ENCODE measurements around the gene INTS12.
A peak's percentile ranks its signal among the peaks of the same experiment; 100 is the strongest.

INTS12 gene

DNA sequence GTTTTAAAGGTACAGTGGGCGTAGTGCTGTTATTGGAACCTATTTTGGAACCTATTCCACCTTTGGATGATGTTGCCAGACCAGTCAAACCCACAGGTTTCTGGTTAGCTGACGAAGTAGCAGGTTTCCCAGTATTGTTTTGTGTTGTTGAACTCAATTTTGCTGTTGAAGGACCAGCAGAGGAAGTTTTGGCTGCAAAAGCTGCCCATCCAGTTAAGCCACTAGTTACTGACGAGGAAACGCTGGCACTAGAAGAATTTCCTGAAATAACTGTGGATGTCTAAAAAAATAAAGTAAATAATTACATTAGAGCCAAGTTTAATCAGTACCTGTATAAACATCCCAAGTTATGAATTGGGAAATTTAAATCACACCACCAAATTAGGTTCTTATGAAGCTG is 25.5 kb downstream of the INTS12 start:
- no peak for DNase-seq (ENCODE audit: low read depth, low spot score)

DNA sequence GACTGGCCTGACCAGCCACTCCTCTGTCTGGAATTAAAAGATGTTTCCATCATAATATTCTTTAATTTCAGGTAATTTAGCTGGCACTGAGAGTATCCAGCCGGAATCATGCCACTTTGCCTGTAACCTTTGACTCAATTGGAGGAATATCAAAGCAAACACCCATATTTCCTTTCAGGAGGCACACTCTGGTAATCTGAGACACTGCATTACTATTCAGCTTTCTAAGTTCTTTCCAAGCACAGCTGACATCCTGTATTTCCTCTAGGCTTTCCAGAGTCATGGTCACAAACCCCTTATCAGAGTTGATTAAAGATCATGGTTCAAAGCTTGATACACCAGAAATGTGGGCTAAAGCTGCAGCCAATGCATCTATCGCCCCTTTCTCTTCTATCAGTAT is 29.3 kb downstream of the INTS12 start:
- DNase-seq (ENCODE audit: low read depth, low spot score): no peak

DNA sequence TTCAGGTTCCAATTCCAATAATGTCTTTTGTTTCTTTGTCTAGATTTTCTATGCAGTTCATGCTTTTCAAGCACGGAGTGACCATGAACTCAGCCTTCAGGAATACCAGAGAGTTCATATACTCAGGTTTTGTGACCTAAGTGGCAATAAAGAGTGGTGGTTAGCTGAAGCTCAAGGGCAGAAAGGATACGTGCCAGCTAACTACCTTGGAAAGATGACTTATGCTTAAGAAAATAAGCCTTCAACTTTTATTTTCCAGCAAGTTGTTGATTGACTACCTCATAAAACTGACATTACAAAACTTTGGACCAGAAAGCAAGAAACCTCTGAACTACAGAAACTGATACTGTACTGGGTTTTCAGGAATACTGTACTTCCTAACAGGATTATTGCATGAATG is 30.8 kb downstream of the INTS12 start:
- no peak for DNase-seq (ENCODE audit: low read depth, low spot score)

DNA sequence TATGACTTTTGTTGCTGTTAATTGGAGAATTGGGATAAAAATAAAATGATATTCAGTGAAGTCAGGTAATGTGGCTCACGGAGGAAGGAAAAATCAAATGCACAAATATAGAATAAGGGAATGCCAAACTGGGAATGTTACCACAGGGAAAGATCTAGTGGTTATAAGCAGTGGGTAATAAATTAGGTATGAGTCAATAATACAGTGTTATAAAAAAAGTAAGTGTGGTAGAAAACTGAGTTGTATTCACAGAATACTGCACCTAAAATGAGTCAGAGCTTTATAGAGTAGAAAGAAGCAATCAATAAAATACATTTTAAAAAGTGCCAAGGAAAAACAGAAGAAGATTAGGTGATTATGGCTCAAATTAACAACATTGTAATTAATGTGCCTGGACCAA is 34.5 kb downstream of the INTS12 start:
- DNase-seq (ENCODE audit: low read depth, low spot score): no peak

DNA sequence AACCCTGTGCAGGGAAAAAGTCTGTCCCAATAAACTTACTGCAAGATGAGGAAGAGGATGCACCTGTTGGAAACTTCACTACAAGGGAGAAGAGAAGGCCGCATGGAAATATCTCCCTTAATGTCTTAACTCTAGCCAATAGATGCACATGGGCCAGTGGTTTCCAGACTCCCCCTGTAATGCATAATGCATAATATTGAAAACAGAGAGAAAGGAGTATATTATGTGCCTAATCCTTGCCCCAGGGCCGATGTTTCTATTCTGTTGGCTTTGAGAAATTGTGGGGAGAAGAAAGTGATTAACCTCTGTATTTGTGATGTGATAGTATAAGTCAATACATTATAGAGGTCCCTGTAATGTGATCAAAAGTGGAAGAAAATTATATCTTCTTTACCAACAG is 37.2 kb downstream of the INTS12 start:
- no peak for DNase-seq (ENCODE audit: low read depth, low spot score)

DNA sequence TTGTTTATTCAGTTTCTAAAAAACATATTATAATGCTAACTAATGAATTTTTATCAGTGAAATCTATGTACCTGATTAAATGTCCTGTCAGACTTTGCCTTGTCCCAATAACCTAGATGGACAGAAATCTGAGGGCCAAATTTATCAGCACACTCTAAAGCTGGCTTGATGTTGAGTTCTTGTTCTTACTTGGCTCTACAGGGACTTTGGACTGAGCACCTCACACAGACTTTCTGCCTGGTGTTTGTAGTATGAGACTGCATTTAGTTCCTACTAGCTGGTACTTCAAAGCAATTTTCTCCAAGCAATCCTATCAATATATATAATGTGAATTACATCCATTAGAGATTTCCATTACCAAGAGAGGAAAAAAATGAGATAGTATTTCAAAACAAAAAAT is 37.8 kb downstream of the INTS12 start:
- no peak for DNase-seq (ENCODE audit: low read depth, low spot score)

DNA sequence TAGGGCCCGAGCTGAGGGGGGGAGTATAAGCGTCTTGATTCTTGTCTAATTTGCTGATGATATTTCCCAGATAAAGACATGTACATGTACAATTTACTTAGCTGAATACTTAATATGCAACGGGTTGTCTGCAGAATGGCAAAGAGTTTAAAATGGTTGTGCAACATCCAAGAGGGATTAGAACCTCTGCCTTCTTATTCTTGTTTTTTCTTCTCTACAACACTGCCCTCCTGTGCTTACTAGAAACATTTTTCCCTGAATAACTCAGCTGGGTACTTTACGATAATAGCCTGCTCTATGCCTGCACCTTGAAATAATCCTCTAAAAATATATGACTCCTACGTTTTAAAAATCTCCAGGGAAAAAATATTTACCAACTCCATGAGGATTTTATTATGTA is 41.8 kb downstream of the INTS12 start:
- DNase-seq (ENCODE audit: low read depth, low spot score): no peak

DNA sequence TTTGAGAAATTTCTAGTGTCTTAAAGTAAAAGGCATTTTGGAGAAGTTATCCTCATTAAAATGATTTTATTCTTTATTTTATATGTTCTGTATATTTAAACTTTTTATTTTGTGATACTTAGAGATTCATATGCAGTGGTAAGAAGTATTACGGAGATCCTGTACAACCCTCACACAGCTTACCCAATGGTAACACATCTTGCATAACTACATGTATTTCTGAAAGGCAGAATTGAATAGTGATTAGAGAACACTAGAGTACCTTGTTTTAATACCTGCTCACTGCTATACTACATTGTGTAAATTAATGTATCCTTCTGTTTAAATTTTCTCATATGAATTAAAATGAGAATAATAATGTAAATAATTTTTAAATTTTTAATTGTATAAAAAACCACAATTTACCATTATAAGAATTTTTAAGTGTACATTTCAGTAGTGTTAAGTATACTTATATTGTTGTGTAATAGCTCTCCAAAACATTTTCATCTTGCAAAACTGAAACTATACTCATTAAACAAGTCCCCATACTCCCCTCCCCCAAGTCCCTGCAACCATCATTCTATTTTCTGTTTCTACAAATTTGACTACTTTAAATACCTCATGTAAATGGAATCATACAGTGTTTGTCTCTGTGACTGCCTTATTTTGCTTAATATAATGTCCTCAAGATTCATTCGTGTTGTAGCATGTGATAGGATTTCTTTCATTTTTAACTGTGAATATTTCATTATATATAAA is 45.4 kb downstream of the INTS12 start:
- DNase-seq (ENCODE audit: low read depth, low spot score): no peak

DNA sequence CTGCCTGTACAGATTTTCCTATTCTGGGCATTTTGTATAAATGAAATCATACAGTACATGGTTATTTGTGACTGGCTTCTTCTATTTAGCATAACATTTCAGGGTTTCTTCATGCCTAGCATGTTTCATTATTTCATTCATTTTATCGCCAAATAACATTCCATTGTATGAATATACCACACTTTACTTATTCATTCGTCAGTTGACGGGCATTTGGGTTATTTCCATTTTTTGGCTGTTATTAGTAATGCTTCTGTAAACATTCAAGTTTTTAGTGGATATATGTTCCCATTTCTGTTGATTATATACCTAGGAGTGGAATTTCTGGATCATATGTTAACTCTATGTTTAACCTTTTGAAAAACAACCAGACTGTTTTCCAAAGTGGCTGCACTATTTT is 47.5 kb downstream of the INTS12 start:
- no peak for DNase-seq (ENCODE audit: low read depth, low spot score)

DNA sequence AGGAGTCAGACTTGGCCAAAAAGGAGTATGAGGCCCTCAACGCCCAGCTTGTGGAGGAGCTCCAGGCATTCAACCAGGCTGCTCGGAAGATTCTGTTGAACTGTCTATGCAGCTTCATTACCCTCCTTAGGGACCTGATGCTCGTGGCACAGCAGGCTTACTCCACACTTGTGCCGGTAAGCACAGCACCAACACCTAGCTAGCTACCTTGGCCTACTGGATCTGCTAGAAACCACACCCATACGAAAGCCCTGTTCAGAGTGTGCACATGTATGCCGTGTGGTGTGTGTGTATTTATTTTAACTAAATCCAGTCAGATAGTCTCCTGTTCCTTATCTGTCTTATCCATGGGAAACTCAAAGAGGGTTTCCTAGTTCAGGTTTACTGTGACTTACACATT is 49.3 kb downstream of the INTS12 start:
- no peak for DNase-seq (ENCODE audit: low read depth, low spot score)

DNA sequence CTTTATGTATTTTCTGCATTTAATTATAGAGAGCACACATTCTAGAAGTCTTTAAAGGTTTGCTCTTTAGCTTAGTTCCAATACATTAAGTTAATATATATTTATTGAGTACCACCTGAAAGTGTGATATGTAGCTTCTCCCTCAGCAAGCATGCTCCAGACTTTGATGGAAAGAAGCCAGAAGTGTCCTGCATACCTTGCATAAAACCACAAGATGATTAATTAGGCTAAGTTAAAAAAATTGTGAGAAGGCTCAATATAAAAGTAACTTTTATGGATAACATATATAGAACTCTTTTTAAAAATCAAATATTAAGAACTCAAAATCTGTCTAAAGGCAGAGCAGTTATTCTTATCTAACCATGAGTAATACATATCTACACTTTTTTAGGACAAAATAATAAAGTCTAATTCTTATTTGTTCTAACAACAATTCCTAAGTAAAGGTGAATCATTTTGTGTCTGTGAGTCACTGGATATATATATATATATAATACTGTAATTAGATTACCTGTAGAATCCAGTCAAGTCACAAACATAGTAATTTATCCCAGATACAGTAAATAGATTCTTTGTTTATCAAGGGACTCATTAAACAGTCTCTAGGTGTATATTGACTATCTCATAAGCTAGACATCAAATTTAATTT is 51.2 kb downstream of the INTS12 start:
- DNase-seq (ENCODE audit: low read depth, low spot score): no peak

DNA sequence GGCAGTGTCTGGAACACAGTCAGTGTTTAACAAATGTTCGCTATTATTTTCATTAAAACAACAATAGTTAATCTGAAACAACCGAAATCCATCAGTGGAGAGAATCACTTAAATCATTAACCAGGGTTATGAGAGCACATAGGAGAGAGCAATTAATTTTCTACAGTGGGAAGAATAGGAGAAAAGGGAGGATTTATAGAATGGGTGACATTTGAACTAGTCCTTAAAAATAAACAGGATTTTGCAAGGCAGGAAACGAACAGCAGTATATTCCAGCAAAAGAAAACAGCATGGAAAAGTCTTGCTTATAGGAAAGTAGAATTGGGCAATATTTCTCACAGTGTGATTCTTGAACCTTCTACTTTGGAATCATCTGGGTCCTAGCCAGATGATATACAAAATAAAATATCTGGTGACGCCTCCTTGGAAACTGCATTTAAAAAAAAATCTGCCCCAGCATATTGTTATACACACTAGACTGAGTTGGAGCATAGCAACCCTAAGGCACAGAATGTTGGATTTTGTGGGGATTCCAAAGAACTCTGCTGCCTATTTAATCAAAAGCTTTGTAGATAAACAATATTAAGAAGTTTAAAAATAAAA is 56.1 kb downstream of the INTS12 start:
- peak; percentile 10 for DNase-seq (ENCODE audit: low read depth, low spot score)

DNA sequence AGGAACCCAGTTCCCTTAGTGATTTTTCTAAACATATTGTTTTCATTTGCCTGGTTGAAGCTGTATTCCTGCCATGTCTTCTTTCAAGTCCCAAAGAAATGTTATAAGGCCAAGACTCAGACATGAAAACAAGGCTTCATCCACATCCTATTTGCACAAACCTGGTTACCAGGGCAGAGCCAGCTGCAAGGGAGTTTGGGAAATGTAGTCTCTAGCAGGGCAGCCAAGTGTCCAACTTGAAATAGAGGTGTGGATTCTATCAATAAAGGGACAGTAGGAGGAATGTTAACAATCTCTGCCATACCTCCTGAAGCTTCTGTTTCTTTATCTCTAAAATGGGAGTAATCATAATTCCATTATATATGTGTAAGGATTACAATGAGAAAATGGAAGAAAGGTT is 56.6 kb downstream of the INTS12 start:
- no peak for DNase-seq (ENCODE audit: low read depth, low spot score)

DNA sequence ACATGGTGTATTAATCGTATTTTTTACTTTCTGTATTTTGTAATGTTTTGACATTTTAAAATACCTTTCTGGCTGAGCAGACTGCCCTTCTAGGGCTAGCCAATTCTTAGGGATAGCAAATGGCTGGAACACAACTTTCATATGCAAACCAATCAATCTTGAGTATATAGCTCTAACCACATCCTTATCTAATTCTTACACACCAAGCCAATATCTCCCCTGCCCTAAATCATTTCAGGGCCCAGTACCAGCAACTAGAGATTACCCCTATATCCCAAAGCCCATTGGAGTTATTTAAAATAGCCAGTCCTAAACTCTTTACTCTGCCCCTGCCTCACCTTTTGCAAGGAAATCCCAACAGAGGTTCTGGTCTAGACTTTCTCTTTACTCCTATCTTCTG is 58.3 kb downstream of the INTS12 start:
- DNase-seq (ENCODE audit: low read depth, low spot score): no peak

DNA sequence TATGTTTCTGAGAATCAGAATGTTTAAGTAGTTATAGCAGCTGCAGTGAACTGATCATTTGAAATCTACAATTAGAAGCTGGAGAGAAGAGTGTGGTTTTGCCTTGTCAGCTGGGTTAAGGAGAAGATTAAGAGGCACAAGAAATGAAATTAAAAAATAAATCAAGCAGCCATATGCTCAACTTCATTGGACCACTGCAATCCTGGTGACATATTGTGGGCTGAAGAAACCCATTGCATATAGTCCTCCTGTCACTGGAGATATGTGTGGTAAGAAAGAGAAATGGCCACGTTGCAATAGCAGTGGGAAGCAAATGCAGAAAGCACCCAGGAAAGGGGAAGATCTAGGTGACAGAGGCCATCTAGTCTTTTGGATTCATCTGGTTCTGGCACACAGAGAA is 63.0 kb downstream of the INTS12 start:
- no peak for DNase-seq (ENCODE audit: low read depth, low spot score)

DNA sequence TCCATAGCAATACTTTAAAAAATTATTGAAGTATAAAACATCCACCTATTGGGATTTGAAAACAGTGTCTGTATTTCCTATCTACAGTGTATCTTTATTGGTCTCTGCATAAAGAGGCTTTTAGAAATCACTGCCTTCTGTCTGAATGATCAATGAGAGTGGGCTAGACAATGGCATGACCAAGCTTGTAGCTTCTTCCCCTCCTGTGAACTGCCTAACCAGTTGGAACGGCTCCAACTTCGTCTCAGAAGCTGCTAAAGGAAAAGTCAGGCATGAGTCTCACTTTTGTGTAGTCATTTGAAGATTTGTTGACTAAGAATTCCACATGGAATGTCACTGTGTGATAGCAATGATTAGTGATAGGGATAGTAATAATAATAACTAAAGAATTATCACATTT is 64.2 kb downstream of the INTS12 start:
- no peak for DNase-seq (ENCODE audit: low read depth, low spot score)

DNA sequence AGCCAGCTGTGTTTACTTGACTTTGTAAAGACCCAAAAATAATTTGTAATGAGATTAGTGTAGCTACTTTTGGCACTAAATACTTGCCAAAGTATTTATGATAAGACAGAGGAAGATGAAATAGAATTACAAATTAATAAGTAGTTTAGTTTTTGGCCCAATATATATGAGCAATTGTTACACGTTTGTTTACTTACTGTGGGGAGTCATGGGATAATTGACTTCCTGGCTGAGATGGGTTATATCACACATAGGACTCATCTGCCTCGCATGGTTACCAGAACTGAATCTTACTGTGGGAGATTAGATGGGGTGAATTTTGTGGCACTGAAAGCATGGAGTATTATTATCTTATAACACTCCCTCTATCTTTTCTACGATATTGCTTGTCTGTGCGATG is 66.6 kb downstream of the INTS12 start:
- DNase-seq (ENCODE audit: low read depth, low spot score): no peak

DNA sequence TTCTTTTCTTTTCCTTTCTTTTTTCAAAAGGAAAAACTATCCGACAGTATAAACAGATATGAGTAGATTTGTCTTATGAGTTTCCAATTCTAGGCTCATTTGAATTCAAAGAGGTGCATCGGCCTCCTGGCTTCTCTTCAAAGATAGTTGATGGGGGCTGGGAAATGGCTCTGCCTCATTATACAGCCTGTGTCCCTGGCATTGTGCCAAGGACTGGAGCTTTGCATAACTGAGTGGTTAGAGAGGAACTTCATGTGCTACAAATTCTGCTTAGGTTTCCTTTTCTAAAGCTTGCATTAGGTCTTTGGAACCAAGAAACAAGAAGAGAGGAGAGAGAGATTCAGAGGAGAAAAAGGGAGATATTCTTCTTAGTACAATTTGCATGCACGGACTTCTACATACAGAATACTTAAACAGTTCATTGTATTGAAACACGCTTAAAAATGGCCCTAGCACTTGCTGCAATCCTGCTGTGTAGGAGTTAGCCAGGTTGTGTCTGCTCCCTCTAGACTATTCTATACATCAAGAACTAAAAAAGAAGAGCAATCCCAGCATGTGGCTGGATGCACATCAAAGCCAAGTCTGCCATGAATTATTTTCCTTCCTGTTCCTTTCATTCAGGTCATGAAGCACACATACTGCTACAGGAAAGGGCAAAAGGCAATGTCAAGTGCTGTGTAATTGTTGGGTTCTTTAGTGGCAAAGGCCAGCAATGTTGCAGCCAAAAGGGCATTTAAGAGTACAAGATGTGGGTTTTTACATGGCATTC is 70.9 kb downstream of the INTS12 start:
- no peak for DNase-seq (ENCODE audit: low read depth, low spot score)

DNA sequence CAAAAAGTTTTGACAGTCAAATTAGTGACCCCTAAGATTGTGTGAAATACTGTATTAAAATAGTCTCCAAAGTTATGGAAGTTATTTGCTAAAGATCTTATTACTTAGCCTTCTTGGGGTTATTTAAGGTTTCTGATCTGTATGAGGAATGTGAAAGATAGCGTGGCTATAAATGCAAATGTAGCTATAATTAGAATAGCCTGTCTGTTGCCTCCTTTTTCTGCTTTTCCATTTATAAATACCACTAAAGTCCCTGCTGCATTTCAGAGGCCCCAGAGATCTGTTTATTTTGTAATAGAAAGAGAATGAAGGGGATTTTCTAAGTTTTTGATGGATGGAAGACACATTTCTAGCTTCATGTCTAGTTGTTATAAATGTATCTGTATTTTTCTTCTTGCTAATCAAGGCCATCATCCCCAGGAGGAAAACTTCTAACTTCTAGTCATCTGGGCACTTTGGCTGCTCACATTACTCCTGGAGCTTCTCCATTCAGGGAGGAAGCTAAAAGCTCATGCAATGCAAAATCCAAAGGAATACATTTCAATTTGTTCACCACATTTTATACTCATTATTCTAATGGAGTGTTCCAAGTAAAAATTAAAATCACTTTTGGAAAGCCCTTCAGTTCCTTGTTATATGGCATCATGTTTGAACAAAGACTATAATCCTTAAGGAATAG is 73.9 kb downstream of the INTS12 start:
- no peak for DNase-seq (ENCODE audit: low read depth, low spot score)

DNA sequence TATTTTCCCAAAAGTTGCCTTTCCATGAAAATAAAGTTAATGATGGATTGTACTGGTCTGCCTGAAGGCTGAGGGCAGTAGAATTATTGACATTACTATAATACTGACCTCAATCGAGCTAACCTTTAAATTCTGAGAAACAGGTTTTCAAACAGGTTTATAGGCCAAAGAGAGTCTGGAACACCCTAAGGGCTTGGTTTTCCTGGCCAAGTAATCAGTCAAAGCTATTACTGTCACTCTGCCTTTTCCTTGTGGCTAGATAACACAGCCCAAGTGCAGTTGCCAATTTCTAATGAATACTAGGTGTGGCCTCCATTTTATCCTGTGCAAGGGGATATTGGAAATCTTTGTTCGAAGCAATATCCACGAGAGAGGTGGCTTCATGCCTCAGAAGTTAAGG is 75.2 kb downstream of the INTS12 start:
- no peak for DNase-seq (ENCODE audit: low read depth, low spot score)

Data from brain pericyte (primary cell).